HepG2 (cell line): Measurements from ENCODE around the gene LGALS1. TPM values are rescaled to one million over a fixed set of nuclear protein-coding genes. Genes with fewer than 3 reads are reported as not detected.

Source experiments
- HDAC6 ChIP-seq: fragments of 200-600 bp; sonication (generic); IDR thresholded peaks from 2 replicates; pipeline ENCODE4 v1.7.0; 2017; ENCODE audit warnings: mild to moderate bottlenecking, antibody characterized with exemption, low read length, low read depth
- HMG20B ChIP-seq: conservative IDR thresholded peaks from 2 replicates; pipeline ENCODE4 v1.6.1; 2016; ENCODE audit warnings: missing genetic modification reagents, missing compliant biosample characterization
- MED8 ChIP-seq: sonication (generic); formaldehyde crosslinking; IDR thresholded peaks from 2 replicates; pipeline ENCODE4 v1.8.1; 2023; ENCODE audit warnings: mild to moderate bottlenecking, missing genetic modification reagents; ENCODE audit not compliant: insufficient replicate concordance
- MIER2 ChIP-seq: IDR thresholded peaks from 2 replicates; pipeline ENCODE4 v1.6.1; 2016; ENCODE audit warnings: missing biosample characterization, missing genetic modification reagents
- NAIF1 ChIP-seq: sonication (generic); formaldehyde crosslinking; IDR thresholded peaks from 2 replicates; pipeline ENCODE4 v1.5.0; 2020; ENCODE audit warnings: mild to moderate bottlenecking, missing genetic modification reagents, borderline replicate concordance
- NR2F6 ChIP-seq, 2 experiments: IDR thresholded peaks; 2 replicates each; pipeline ENCODE4 v1.6.1; 2016; ENCODE audit warnings: antibody characterized with exemption in 1 of 2, mild to moderate bottlenecking in 1 of 2
- PLRG1 ChIP-seq: fragments of 450-650 bp; conservative IDR thresholded peaks from 2 replicates; pipeline ENCODE4 v1.6.1; 2016
- RFX1 ChIP-seq: fragments of 450-650 bp; IDR thresholded peaks from 2 replicates; pipeline ENCODE4 v1.6.1; 2017
- SALL2 ChIP-seq: sonication (generic); formaldehyde crosslinking; IDR thresholded peaks from 2 replicates; pipeline ENCODE4 v1.8.1; 2023; ENCODE audit warnings: mild to moderate bottlenecking, missing genetic modification reagents, inconsistent platforms
- SMARCE1 ChIP-seq: fragments of 450-650 bp; IDR thresholded peaks from 2 replicates; pipeline ENCODE4 v1.6.1; 2017; ENCODE audit warnings: borderline replicate concordance
- TOE1 ChIP-seq: sonication (generic); formaldehyde crosslinking; IDR thresholded peaks from 2 replicates; pipeline ENCODE4 v1.4.0; 2020; ENCODE audit warnings: mild to moderate bottlenecking, missing genetic modification reagents
- ZBTB14 ChIP-seq: sonication (generic); formaldehyde crosslinking; IDR thresholded peaks from 2 replicates; pipeline ENCODE4 v1.4.0; 2020; ENCODE audit warnings: missing genetic modification reagents
- ZBTB20 ChIP-seq: sonication (generic); formaldehyde crosslinking; IDR thresholded peaks from 2 replicates; pipeline ENCODE4 v1.8.1; 2023; ENCODE audit warnings: missing genetic modification reagents, low read depth, mild to moderate bottlenecking, borderline replicate concordance
- ZNF12 ChIP-seq: sonication (generic); formaldehyde crosslinking; IDR thresholded peaks from 2 replicates; pipeline ENCODE4 v1.5.0; 2020; ENCODE audit warnings: missing genetic modification reagents
- ZNF350 ChIP-seq: sonication (generic); formaldehyde crosslinking; IDR thresholded peaks from 2 replicates; pipeline ENCODE4 v1.4.0; 2020; ENCODE audit warnings: mild to moderate bottlenecking, low read depth, missing genetic modification reagents, borderline replicate concordance
- ZNF367 ChIP-seq: sonication (generic); formaldehyde crosslinking; IDR thresholded peaks from 2 replicates; pipeline ENCODE4 v1.4.0; 2020; ENCODE audit warnings: missing genetic modification reagents, borderline replicate concordance
- ZNF430 ChIP-seq: sonication (generic); formaldehyde crosslinking; IDR thresholded peaks from 2 replicates; pipeline ENCODE4 v1.9.0; 2021; ENCODE audit warnings: mild to moderate bottlenecking, missing genetic modification reagents
- ZNF510 ChIP-seq: sonication (generic); formaldehyde crosslinking; IDR thresholded peaks from 2 replicates; pipeline ENCODE4 v1.4.0; 2020; ENCODE audit warnings: low read depth, mild to moderate bottlenecking, missing genetic modification reagents
- ZNF512 ChIP-seq: sonication (generic); formaldehyde crosslinking; IDR thresholded peaks from 2 replicates; pipeline ENCODE4 v1.4.0; 2020; ENCODE audit warnings: mild to moderate bottlenecking, missing genetic modification reagents
- ZNF672 ChIP-seq: sonication (generic); formaldehyde crosslinking; IDR thresholded peaks from 2 replicates; pipeline ENCODE4 v1.8.1; 2022; ENCODE audit warnings: missing genetic modification reagents
- ZNF83 ChIP-seq: sonication (generic); formaldehyde crosslinking; IDR thresholded peaks from 2 replicates; pipeline ENCODE4 v1.4.0; 2020; ENCODE audit warnings: missing genetic modification reagents, mild to moderate bottlenecking, borderline replicate concordance
- polyA plus RNA-seq, 8 experiments: library from polyadenylated mRNA; depleted of rRNA in 3 of 8; stranded (reverse) in 7 of 8; unstranded in 1 of 8; fragments of >200 nt; fragmentation: Illumina TruSeq in 4 of 8; extraction: Trizol in 4 of 8; gene quantifications; 2 replicates each; pipeline versions ENCODE4 v1.2.1 to v1.2.3, GENCODE V29; 2011 to 2016; ENCODE audit warnings: low read depth in 4 of 8, missing spikeins in 1 of 8, mixed read lengths in 1 of 8; ENCODE audit not compliant: insufficient read depth in 1 of 8
- total RNA-seq, 5 experiments: library from RNA; depleted of rRNA; stranded (reverse); fragments of >200 nt; fragmentation: Illumina TruSeq; extraction: Trizol; gene quantifications; 2 replicates each; pipeline ENCODE4 v1.2.3, GENCODE V29; 2016; ENCODE audit warnings: low read depth in 1 of 5
- TF ChIP-seq, protein P1 (sequence below): sonication (generic); formaldehyde crosslinking; IDR thresholded peaks from 2 replicates; pipeline ENCODE4 v1.4.0; 2020; ENCODE audit warnings: low read depth, missing genetic modification reagents

Gene LGALS1
- total and polyA plus RNA-seq, 2 of the 13 experiments (the other 11 are each of a cell fraction or from before 2014, with no cell fraction given) = 103 to 858 TPM

DNA sequence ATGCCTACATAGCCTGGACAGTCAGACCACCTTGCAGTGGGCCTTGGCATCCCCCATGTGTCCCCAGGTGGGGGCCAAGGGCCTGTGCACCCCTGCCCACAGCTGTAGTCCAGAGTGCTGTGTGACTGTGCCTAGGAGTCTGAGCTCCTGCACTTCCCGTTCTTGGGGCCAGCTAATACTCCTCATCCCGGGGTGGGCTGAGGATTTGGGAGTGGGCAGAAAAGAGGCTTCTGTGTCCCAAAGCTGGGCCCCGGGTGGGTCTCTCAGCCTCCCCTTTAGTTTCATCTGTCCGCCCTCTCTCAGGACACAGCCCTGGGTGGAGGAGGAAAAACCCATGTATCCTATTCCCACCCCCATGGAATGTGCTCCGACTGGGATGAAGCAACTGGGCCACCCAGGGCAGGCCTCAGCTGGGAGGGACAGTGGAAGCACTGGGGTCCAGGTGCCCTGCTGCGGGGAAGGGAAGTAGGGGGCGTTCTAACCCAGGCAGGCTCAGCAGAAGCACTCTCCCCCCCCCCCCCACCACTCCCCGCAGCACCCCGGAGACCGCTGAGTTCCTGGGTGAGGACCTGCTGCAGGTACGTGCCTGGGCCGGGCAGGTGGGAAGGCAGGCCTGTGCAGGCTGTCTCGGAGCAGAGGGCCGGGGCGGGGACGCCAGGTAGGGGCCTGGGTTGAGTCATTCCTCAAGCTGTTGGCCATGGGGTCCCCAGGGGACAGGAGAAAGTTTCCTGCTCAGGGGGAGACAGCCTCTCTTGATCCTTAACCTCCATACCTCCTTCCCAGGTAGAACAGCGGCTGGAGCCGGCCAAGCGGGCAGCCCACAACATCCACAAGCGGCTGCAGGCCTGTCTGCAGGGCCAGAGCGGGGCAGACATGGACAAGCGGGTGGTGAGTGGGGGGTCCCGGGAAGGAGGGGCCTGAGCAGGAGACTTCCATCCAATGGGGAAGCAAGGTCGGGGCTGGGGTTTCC lies 34.6 kb upstream of the LGALS1 start (continued):
- TF ChIP-seq ZNF350 (CRISPR knock-in tag) = 0 out of 2 replicates have a peak, but pooled peaks have one; percentile 22
- no peak for TF ChIP-seq SMARCE1
- no peak for TF ChIP-seq HMG20B (CRISPR knock-in tag)
- TF ChIP-seq ZBTB20 (CRISPR knock-in tag) = no peak
- TF ChIP-seq ZNF367 = no peak
- no peak for TF ChIP-seq MIER2 (CRISPR knock-in tag)
- TF ChIP-seq, protein P1, sequence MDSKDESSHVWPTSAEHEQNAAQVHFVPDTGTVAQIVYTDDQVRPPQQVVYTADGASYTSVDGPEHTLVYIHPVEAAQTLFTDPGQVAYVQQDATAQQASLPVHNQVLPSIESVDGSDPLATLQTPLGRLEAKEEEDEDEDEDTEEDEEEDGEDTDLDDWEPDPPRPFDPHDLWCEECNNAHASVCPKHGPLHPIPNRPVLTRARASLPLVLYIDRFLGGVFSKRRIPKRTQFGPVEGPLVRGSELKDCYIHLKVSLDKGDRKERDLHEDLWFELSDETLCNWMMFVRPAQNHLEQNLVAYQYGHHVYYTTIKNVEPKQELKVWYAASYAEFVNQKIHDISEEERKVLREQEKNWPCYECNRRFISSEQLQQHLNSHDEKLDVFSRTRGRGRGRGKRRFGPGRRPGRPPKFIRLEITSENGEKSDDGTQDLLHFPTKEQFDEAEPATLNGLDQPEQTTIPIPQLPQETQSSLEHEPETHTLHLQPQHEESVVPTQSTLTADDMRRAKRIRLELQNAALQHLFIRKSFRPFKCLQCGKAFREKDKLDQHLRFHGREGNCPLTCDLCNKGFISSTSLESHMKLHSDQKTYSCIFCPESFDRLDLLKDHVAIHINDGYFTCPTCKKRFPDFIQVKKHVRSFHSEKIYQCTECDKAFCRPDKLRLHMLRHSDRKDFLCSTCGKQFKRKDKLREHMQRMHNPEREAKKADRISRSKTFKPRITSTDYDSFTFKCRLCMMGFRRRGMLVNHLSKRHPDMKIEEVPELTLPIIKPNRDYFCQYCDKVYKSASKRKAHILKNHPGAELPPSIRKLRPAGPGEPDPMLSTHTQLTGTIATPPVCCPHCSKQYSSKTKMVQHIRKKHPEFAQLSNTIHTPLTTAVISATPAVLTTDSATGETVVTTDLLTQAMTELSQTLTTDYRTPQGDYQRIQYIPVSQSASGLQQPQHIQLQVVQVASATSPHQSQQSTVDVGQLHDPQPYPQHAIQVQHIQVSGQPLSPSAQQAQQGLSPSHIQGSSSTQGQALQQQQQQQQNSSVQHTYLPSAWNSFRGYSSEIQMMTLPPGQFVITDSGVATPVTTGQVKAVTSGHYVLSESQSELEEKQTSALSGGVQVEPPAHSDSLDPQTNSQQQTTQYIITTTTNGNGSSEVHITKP = no peak
- TF ChIP-seq MED8 (CRISPR knock-in tag) = no peak
- no peak for TF ChIP-seq NAIF1 (CRISPR knock-in tag)
- TF ChIP-seq ZNF512 (CRISPR knock-in tag) = no peak
- no peak for TF ChIP-seq ZNF430
- no peak for TF ChIP-seq SALL2 (CRISPR knock-in tag)
- no peak for TF ChIP-seq TOE1
- TF ChIP-seq ZBTB14 (CRISPR knock-in tag) = no peak
- no peak for TF ChIP-seq PLRG1
- no peak for TF ChIP-seq RFX1
- 0 out of 2 replicates have a peak, but pooled peaks have one; percentile 5 for TF ChIP-seq ZNF83 (CRISPR knock-in tag)
- no peak for TF ChIP-seq NR2F6 (IDR thresholded peaks at IDR 0.05)
- TF ChIP-seq NR2F6 (CRISPR knock-in tag; IDR thresholded peaks at IDR 0.05) = no peak
- no peak for TF ChIP-seq ZNF510
- no peak for TF ChIP-seq ZNF672 (CRISPR knock-in tag)
- no peak for TF ChIP-seq HDAC6
- TF ChIP-seq ZNF12 (CRISPR knock-in tag) = no peak
